Ramos (cell line): ENCODE measurements around the gene HNRNPA2B1.

Experiments
- in situ Hi-C: fragments of 300-500 bp; cut with MboI; formaldehyde crosslinking; loops from one replicate; pipeline ENCODE4 v1.14.3; 2022; ENCODE audit warnings: low sequenced_read_pairs; ENCODE audit not compliant: unreplicated experiment

HNRNPA2B1 gene

DNA sequence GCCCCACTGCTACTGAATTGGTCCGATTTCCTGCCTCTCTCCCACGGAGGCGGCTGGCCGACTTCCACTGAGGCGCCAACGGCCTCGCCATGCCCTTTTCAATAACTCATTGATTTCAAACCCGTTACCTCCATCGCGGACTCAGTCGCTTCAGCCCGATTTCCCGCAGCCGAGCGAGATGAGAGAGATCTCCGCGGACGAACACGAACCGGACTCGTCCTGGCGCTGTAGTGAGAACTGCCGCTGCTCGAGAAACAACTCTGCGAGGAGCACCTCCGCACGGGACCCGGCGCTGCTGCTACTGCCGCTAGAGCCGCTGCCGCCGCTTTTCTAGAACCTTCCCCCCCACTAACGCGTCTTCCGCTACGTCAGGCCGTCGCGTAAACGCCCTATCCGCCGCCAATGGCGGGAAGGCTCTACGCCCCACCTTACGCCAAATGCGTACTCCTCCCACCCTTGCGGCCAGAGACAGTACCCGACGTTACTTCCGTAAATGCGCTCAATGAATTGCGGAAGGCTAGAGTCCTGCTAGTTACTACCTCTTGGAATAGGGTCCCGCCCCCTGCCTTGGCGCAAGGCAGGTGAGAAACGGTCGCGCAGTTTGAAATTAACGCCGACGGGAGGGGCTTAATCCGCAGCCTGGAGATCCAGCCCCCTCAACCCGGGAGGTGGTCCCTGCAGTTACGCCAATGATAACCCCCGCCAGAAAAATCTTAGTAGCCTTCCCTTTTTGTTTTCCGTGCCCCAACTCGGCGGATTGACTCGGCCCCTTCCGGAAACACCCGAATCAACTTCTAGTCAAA is at the start of gene HNRNPA2B1:
Gene HNRNPA2B1, minus strand, starts transcription at position 303 of the 803 bp plus-strand sequence. Its CDS starts 169 bp downstream, at position 134.
- in situ Hi-C loops = no loop called here

DNA sequence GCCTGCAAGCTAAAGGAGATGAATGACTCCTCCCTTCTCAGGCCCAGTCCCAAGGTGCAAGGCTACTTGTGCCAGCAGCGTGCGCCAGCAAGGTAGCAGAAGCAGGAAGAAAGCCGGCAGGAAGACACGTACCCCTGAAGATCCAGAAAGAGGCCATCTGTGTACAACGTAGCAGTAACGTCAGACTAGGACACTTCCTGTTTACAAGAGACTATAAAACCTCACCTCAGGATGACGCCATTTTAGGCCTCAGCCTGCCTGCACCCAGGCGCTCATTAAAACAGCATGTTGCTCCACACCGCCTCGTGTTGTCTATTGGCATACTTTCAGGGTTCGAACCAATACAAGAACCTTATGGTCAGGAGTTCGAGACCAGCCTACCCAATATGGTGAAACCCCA is 49.7 kb upstream of the HNRNPA2B1 start:
- in situ Hi-C loops = loop anchor here (25.0 kb wide), 1 partner anchor 262 kb away; no protein-coding TSS in a partner anchor

DNA sequence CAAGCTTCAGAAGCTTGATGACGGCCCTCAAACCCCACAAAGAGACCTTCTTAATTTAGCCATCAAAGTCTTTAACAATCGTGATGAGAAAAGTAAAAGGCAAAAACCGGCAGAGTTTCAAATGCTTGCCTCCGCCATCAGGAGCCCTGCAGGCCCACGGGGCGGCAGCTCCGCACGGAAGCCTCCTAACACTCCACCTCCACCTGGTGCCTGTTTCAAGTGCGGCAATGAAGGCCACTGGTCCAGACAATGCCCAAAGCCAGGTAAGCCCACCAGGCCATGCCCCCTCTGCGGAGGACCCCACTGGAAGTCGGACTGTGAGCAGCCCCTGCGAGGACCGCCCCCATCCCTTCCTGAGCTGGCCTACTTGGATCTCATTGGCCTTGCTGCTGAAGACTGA is 44.6 kb upstream of the HNRNPA2B1 start:
- in situ Hi-C loops = no loop called here

DNA sequence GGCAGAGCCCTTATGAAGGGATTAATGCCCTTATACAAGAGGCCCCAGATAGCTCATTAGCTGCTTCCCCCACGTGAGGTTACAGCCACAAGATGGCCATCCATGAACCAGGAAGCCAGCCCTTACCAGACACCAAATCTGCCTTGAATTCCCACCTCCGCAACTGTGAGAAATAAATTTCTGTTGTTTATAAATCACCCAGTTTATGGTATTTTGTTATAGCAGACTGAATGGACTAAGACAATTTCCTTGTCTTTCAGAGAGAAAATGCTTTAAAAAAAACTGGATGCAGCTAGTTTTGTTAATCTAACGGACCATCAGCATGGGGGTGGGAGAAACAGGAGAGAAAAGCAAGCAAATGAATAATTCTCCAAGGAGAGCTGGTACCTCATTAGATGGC is 37.5 kb upstream of the HNRNPA2B1 start:
- in situ Hi-C loops = no loop called here

- in situ Hi-C loops = no loop called here
Observed at GRCh38 chr7:26237035-26237807, 36.7 kb upstream of the HNRNPA2B1 start.

DNA sequence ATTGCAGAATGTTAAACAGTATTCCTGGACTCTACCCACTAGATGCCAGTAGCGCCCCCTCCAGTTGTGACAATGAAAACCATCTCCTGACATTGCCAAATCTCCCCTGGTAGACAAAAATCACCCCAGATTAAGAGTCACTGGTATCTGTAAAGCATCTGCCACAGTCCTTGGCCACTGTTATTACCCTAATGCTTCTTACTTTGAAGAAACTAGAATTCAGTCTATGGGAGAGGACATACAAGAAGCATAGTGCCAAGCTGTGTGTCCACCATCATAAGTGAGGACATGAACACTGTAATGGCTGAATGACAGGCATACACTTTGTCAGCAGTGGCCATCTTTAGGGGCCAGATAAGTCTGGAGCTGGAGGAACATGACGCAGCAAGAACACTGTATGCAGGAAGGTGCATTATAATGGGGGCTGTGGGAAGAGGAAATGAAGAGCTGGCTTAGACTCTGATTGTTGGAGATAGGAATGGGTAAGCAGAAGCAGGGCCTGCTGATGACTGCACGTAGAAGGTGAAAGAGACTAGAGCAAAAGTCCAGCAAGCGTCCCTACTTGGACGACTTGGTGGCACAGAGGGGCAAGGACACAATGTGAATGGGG is 33.5 kb upstream of the HNRNPA2B1 start:
- in situ Hi-C loops = no loop called here

DNA sequence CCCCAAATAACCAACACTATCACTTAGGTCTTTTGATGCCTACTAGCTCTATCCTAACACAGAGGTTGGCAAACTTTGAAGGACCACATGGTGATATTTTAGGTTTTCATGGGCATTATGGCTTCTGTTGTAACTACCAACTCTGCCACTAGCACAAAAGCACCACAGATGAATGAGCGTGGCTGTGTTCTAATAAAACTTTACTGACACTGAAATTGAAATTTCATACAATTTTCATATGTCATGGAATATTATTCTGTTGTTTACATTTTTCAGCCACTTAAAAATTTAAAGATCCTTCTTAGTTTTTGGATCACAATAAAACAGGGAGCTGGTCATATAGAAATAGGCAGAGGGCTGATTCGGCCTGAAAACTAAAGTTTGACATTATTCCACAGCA is 27.4 kb upstream of the HNRNPA2B1 start:
- in situ Hi-C loops = no loop called here

DNA sequence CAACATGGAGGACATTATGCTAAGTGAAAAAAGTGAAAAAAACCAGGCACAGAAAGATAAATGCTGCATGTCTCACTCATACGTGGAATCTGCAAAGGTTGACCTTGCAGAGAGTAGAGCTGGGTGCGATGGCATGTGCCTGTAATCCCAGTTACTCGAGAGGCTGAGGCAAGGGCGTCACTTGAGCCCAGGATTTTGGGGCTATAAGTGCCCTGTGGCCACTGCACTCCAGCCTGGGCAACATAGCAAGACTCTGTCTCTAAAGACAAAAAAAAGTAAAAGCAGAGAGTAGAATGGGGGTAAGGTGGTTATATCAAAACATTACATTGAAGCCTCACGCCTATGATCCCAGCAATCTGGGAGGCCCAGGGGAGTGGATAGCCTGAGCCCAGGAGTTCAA is 23.8 kb upstream of the HNRNPA2B1 start:
- in situ Hi-C loops = no loop called here

- in situ Hi-C loops = no loop called here
Observed at GRCh38 chr7:26216049-26216448, 15.5 kb upstream of the HNRNPA2B1 start.

DNA sequence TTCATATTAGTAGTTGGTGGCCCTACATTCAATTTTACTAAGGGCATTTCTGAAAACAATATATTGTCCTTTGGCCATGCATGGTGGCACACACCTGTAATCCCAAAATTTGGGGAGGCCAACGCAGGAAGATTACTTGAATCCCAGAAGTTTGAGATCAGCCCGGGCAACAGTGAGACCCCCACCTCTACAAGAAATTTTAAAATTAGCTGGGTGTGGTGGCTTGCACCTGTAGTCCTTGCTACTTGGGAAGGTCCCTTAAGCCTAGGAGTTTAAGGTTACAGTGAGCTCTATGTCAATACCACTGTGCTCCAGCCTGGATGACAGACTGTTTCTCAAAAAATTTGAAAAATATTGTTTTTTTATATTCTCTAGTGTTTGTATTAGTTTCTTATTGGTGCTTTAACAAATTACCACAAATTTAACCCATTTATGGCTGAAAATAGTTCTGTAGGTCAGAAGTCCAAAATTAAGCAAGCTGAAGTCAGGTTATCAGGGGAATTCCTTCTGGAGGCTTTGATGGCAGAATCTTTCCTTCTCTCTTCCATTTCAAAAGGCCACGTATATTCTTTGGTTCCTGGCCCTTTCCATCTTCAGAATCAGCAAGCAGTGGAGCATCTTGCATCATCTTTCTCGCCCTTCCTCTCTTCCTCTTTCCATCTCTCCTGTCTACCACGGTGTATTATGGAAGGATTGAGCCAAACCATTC is 13.4 kb upstream of the HNRNPA2B1 start:
- in situ Hi-C loops = no loop called here

- in situ Hi-C loops = no loop called here
Observed at GRCh38 chr7:26212921-26213718, 12.6 kb upstream of the HNRNPA2B1 start.

- in situ Hi-C loops = no loop called here
Observed at GRCh38 chr7:26208040-26208439, 7.5 kb upstream of the HNRNPA2B1 start.

DNA sequence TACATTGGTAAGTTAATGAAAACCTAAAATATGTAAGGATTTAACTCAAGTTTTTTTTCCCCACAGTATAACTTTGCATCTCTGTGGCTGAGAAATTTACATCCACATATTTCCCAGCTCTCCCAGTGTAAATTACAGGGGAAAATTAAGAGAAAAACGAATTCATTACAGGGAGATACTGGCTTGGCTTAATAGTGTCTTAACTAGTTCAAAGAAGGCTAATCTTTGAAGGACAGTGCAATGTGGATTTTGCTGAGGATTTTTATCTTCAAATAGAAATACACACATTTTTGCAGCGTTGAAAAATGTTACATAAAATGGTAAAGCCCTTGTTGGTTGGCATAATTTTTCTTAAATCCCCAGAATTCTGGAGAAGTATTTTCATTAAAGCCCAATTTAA is 2.5 kb upstream of the HNRNPA2B1 start:
- in situ Hi-C loops = no loop called here

DNA sequence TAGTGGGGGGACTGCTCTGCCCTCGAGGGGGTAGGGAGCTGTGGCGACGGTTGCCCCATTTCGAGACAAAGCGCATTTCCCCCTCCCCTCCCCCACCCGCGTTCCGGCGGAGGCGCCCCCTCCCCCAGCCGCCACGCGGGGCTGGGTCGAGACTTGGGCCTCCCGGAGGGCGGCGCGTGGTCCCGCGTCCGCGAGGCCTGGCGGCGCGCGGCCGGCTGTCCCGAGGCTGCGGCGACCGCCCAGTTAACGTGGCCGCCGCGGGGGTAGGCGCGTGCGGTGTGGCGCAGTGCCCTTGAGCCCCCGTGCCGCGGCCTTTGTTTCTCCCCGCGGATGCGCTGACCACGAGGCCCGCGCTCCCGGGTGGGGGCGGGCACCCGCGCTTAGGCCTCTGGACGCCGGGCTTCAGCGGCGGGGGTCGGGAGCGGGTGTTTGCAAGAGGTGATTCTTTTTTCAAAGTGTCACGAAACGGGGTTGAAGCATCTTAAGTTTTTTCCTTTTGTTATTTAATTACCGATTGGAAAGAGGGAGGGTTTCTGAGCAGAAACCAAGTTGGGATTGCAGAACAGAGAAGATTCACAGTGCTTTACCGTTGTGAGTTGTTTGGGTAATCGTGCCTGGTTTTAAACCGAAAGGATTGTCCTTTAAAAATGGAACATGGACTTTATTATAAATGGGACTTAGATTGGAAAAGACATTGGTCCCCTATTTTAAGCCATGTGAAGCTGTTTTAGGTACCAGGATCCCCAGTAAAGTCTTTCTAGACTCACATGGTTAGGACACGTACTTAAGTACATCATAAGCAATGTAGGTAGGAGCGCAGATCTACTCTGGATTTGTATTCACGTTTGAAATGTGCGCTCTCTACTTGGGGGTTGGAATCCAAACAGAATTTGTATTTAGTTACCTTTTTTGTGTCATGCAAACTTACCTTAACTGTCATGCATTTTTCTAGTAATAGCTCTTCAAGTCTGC is 1.8 kb upstream of the HNRNPA2B1 start:
- in situ Hi-C loops = no loop called here

- in situ Hi-C loops = no loop called here
Observed at GRCh38 chr7:26201247-26202018, 887 bp upstream of the HNRNPA2B1 start, which contains the start of gene CBX3. Gene CBX3 (plus strand): TSS chr7:26201745. CDS start chr7:26202999, 1,254 bp downstream.

- in situ Hi-C loops = no loop called here
Observed at GRCh38 chr7:26200038-26200443, 505 bp downstream of the HNRNPA2B1 start.

DNA sequence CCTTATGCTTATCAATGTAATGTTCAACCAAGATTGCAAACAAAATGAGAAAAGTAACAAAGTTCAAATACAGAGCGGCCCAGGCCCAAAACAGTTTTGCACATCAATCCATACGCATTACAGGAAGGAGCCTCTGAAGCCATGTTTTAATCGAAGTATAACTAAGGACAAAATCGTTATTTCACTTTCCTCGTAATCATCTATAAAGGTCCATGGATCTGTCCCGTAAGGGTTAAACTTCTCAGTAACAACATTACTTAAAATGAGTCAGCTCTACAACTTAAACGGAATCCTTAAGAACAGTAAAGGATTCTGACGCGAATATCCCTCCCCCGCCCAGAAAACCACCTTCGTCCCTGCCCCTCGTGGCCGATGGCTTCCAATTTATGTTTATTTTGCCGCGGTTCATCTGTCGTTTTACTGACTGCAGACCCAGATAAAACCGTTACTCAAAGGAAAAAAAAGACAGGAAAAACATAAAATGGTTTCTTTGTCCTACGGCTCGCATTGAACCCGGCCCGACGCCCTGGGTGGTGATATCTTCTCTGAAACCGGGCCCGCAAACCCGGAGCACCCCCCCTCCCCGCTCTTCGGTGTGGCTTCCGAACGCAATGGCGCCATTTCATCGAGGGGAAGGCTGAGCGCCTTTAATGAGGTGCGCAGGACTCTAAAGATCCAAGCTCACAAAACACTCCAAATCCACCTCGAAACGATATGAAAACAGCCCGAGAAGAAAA is 1.1 kb downstream of the HNRNPA2B1 start:
- in situ Hi-C loops = no loop called here
